Endothelial cell of umbilical vein (primary cell): ENCODE results near the gene LAD1. TPM values are rescaled to one million over a fixed set of nuclear protein-coding genes. Genes with fewer than 3 reads are reported as not detected.

ENCODE experiments used
- BruUV-seq: library from RNA; stranded (reverse); fragments of 400-500 nt; replicated peaks from 2 replicates; lab custom pipeline; 2021; lab: Mats Ljungman, UMichigan
- CTCF ChIA-PET: fragments of 300-600, 350-600 bp; sonication (Branson Sonifier 250); formaldehyde crosslinking; loops from one replicate; lab custom pipeline; 2021; ENCODE audit warnings: antibody characterized with exemption, inconsistent platforms; lab: Charles Lee
- POLR2A ChIA-PET: fragments of 300-600, 350-600 bp; sonication (Branson Sonifier 250); formaldehyde crosslinking; loops from one replicate; lab custom pipeline; 2021; ENCODE audit warnings: antibody characterized with exemption, inconsistent platforms; lab: Charles Lee
- DNase-seq: peaks from one replicate; pipeline ENCODE4 v3.0.0-alpha.2; 2011; ENCODE audit warnings: low read depth, low spot score
- FAIRE-seq: peaks from 2 replicates; lab custom pipeline; 2011; peaks lifted over from hg19 to GRCh38; lab: Jason Lieb, UNC
- H2AFZ ChIP-seq: 2 replicates; pipeline ENCODE4 v1.6.0; 2012; ENCODE audit warnings: low read depth, low read length, control low read depth, inconsistent platforms
- H3K27ac ChIP-seq: 2 replicates; pipeline ENCODE4 v1.5.1; 2011; ENCODE audit warnings: low read depth, mild to moderate bottlenecking, control low read depth, low read length, moderate library complexity; ENCODE audit not compliant: insufficient read depth
- H3K27me3 ChIP-seq, 2 experiments: 2 replicates each; pipeline versions ENCODE4 v1.6.0 to v1.6.1; 2011; ENCODE audit warnings: low read length in 2 of 2, mixed read lengths in 1 of 2; ENCODE audit not compliant: control insufficient read depth in 2 of 2, insufficient read depth in 2 of 2
- H3K36me3 ChIP-seq, 2 experiments: 2 replicates in 1 of 2; 3 replicates in 1 of 2; pipeline ENCODE4 v1.5.1; 2011; ENCODE audit warnings: low read length in 2 of 2, mild to moderate bottlenecking in 1 of 2, moderate library complexity in 1 of 2; ENCODE audit not compliant: control insufficient read depth in 2 of 2, insufficient read depth in 2 of 2; ENCODE audit errors: extremely low read depth in 1 of 2
- H3K4me1 ChIP-seq: 3 replicates; pipeline ENCODE4 v1.5.1; 2011; ENCODE audit warnings: mild to moderate bottlenecking, low read length; ENCODE audit not compliant: control insufficient read depth, insufficient read depth; ENCODE audit errors: extremely low read depth
- H3K4me2 ChIP-seq: 2 replicates; pipeline ENCODE4 v1.6.1; 2011; ENCODE audit warnings: low read length, control low read depth, mixed read lengths; ENCODE audit not compliant: insufficient read depth
- H3K4me3 ChIP-seq, 3 experiments: fragments of 200-600 bp in 1 of 3; sonication (generic), shearing (Covaris generic) in 1 of 3; replicated peaks in 1 of 3; 2 replicates each; pipeline ENCODE4 v1.5.1; 2011 to 2016; ENCODE audit warnings: control low read depth in 3 of 3, low read length in 3 of 3, mild to moderate bottlenecking in 2 of 3, inconsistent platforms in 1 of 3, low read depth in 1 of 3, moderate library complexity in 1 of 3; ENCODE audit not compliant: insufficient read depth in 1 of 3
- H3K79me2 ChIP-seq: 2 replicates; pipeline ENCODE4 v1.6.0; 2012; ENCODE audit warnings: low read length, inconsistent platforms; ENCODE audit not compliant: control insufficient read depth, insufficient read depth
- H3K9ac ChIP-seq: replicated peaks from 2 replicates; pipeline ENCODE3; 2011; ENCODE audit warnings: low read length, control low read depth; ENCODE audit not compliant: insufficient read depth; ENCODE audit errors: extremely low read depth
- H3K9me1 ChIP-seq: replicated peaks from 3 replicates; pipeline ENCODE4 v1.6.0; 2011; ENCODE audit warnings: mild to moderate bottlenecking, low read length; ENCODE audit not compliant: control insufficient read depth, insufficient read depth; ENCODE audit errors: extremely low read depth
- H3K9me3 ChIP-seq: replicated peaks from 2 replicates; pipeline ENCODE4 v1.5.1; 2012; ENCODE audit warnings: low read length, inconsistent platforms; ENCODE audit not compliant: control insufficient read depth, insufficient read depth
- H4K20me1 ChIP-seq: replicated peaks from 2 replicates; pipeline ENCODE3; 2011; ENCODE audit warnings: mild to moderate bottlenecking, low read length; ENCODE audit not compliant: control insufficient read depth, insufficient read depth; ENCODE audit errors: extremely low read depth
- EZH2 ChIP-seq: IDR thresholded peaks from 2 replicates; pipeline ENCODE4 v1.6.1; 2012; ENCODE audit warnings: borderline replicate concordance, low read depth, mild to moderate bottlenecking, moderate library complexity, low read length, inconsistent platforms; ENCODE audit not compliant: severe bottlenecking
- FOS ChIP-seq: IDR thresholded peaks from 2 replicates; pipeline ENCODE4 v1.6.1; 2011; ENCODE audit warnings: mild to moderate bottlenecking, low read length, moderate library complexity, borderline replicate concordance; ENCODE audit not compliant: insufficient read depth
- GATA2 ChIP-seq: IDR thresholded peaks from 2 replicates; pipeline ENCODE4 v1.7.0; 2011; ENCODE audit warnings: low read depth, mild to moderate bottlenecking, moderate library complexity, mixed read lengths, low read length; ENCODE audit not compliant: insufficient read length, insufficient read depth
- JUN ChIP-seq: IDR thresholded peaks from 2 replicates; pipeline ENCODE4 v1.6.1; 2011; ENCODE audit warnings: borderline replicate concordance, low read depth; ENCODE audit not compliant: insufficient read length, insufficient read depth
- MYC ChIP-seq: IDR thresholded peaks from one replicate; pipeline ENCODE4 v1.6.1; 2011; ENCODE audit warnings: mild to moderate bottlenecking, low read depth, low read length
- POLR2A ChIP-seq: IDR thresholded peaks from 2 replicates; pipeline ENCODE4 v1.6.1; 2012; ENCODE audit warnings: low read depth, mild to moderate bottlenecking, control low read depth, low read length
- POLR2AphosphoS5 ChIP-seq: IDR thresholded peaks from 2 replicates; pipeline ENCODE4 v1.6.1; 2012; ENCODE audit warnings: low read depth, mild to moderate bottlenecking, control low read depth, low read length, moderate library complexity; ENCODE audit not compliant: insufficient read depth
- dilution Hi-C: fragments of 300-500 bp; cut with MboI; formaldehyde crosslinking; loops from one replicate; pipeline ENCODE4 v1.15.0; 2019; ENCODE audit warnings: low sequenced_read_pairs; ENCODE audit not compliant: extremely low pct_ligation_motif_present
- intact Hi-C: fragments of 100-400 bp; cut with micrococcal nuclease; formaldehyde crosslinking; loops from one replicate; pipeline ENCODE4 v1.10.0; 2022
- polyA plus RNA-seq, 4 experiments: library from polyadenylated mRNA; depleted of rRNA in 3 of 4; stranded (reverse) in 3 of 4; unstranded in 1 of 4; fragments of >200 nt; gene quantifications; 2 replicates each; pipeline versions ENCODE4 v1.2.1 to v1.2.3, GENCODE V29; 2011 to 2012; ENCODE audit warnings: missing spikeins in 1 of 4
- total RNA-seq: library from RNA; stranded (reverse); gene quantifications from 2 replicates; pipeline ENCODE4 v1.2.3, GENCODE V29; 2021
- TF ChIP-seq, protein P1 (sequence below): IDR thresholded peaks from 2 replicates; pipeline ENCODE4 v1.6.1; 2011; ENCODE audit not compliant: insufficient read depth, insufficient read length
- TF ChIP-seq, protein P2 (sequence below), 2 donors: IDR thresholded peaks; 1 replicate in 1 of 2; 2 replicates in 1 of 2; pipeline ENCODE4 v1.5.1; 2011; ENCODE audit warnings: low read length in 2 of 2, mild to moderate bottlenecking in 2 of 2, moderate library complexity in 2 of 2, control low read depth in 1 of 2, inconsistent platforms in 1 of 2, low read depth in 1 of 2; ENCODE audit not compliant: insufficient read depth in 1 of 2; ENCODE audit errors: extremely low read depth in 1 of 2

The LAD1 gene
- total and polyA plus RNA-seq, 2 donors (not counting 3 experiments of a cell fraction or from before 2014, with no cell fraction given): not detected

DNA sequence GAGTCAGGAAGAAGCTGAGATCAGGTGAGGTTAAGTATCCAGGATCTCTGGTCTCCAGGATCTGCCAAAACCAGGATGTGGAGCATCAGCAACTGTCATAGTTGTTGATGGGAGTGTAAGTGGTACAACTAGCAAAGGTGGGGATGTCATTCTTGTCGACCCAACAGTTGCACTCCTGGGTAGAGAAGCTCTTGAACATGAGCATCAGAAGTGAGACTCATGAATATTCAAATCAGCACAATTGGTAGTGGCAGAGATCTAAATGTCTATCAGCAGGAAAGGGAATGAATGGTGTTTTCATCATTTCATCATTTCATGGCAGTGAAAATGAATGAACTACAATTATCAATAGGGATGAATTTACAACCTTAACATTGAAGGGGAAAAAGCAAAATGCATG is 4.2 kb upstream of the LAD1 start:
- no peaks in the 10 kb centered on the region for H3K36me3 ChIP-seq
- POLR2A ChIA-PET: no interaction called here
- no peak overlapping the region for H3K4me2 ChIP-seq
- DNase-seq: no peak
- H3K27me3 ChIP-seq: peaks cover 39 to 40% of the 10 kb centered on the region in 2 experiments
- no peak for FAIRE-seq
- H3K9me3 ChIP-seq: no peaks in the 10 kb centered on the region
- no peaks in the 10 kb centered on the region for H3K79me2 ChIP-seq
- no peak overlapping the region for H3K27ac ChIP-seq
- BruUV-seq: no TSS peak
- no peak overlapping the region for H2AFZ ChIP-seq
- no peaks in the 10 kb centered on the region for H4K20me1 ChIP-seq
- intact Hi-C loops (no loop called here), dilution Hi-C loops (no loop called here)
- no peaks in the 10 kb centered on the region for H3K9me1 ChIP-seq
- no peak for TF ChIP-seq POLR2A
- no peak for TF ChIP-seq POLR2AphosphoS5
- TF ChIP-seq GATA2: no peak
- no peak overlapping the region for H3K9ac ChIP-seq
- no peaks in the 10 kb centered on the region for H3K4me1 ChIP-seq
- CTCF ChIA-PET: interaction anchor here (2.0 kb wide), 1 partner anchor 32 kb away, joined by 9 read pairs; no protein-coding TSS in a partner anchor
- H3K4me3 ChIP-seq: no peak overlapping the region

GRCh38 chr1:201401700-201402099 is 2.6 kb upstream of the LAD1 start:
- H3K4me1 ChIP-seq: no peaks in the 10 kb centered on the region
- no peak overlapping the region for H3K27ac ChIP-seq
- ChIA-PET CTCF (interaction anchor here (0.7 to 2.1 kb wide), 2 partner anchors 34 to 46 kb away, joined by 3 to 8 read pairs; no protein-coding TSS in a partner anchor), POLR2A (no interaction called here)
- H4K20me1 ChIP-seq: no peaks in the 10 kb centered on the region
- no TSS peak for BruUV-seq
- DNase-seq: no peak
- no peak overlapping the region for H2AFZ ChIP-seq
- no peaks in the 10 kb centered on the region for H3K79me2 ChIP-seq
- H3K27me3 ChIP-seq: peaks cover 51 to 53% of the 10 kb centered on the region in 2 experiments
- no peaks in the 10 kb centered on the region for H3K9me1 ChIP-seq
- intact Hi-C loops (no loop called here), dilution Hi-C loops (no loop called here)
- H3K9ac ChIP-seq: no peak overlapping the region
- H3K36me3 ChIP-seq: no peaks in the 10 kb centered on the region
- TF ChIP-seq, protein P1, sequence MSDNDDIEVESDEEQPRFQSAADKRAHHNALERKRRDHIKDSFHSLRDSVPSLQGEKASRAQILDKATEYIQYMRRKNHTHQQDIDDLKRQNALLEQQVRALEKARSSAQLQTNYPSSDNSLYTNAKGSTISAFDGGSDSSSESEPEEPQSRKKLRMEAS: no peak
- TF ChIP-seq POLR2A (no peak), EZH2 (no peak), GATA2 (no peak), FOS (no peak), POLR2AphosphoS5 (no peak), JUN (no peak), MYC (no peak)
- TF ChIP-seq, protein P2, sequence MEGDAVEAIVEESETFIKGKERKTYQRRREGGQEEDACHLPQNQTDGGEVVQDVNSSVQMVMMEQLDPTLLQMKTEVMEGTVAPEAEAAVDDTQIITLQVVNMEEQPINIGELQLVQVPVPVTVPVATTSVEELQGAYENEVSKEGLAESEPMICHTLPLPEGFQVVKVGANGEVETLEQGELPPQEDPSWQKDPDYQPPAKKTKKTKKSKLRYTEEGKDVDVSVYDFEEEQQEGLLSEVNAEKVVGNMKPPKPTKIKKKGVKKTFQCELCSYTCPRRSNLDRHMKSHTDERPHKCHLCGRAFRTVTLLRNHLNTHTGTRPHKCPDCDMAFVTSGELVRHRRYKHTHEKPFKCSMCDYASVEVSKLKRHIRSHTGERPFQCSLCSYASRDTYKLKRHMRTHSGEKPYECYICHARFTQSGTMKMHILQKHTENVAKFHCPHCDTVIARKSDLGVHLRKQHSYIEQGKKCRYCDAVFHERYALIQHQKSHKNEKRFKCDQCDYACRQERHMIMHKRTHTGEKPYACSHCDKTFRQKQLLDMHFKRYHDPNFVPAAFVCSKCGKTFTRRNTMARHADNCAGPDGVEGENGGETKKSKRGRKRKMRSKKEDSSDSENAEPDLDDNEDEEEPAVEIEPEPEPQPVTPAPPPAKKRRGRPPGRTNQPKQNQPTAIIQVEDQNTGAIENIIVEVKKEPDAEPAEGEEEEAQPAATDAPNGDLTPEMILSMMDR (IDR thresholded peaks at IDR 0.05; ENCODE audit: extremely low read depth in 1 of 2, insufficient read depth in 1 of 2, low read depth in 1 of 2, low read length in 2 of 2): no peak
- H3K4me3 ChIP-seq: no peak overlapping the region
- no peak overlapping the region for H3K4me2 ChIP-seq
- no peaks in the 10 kb centered on the region for H3K9me3 ChIP-seq
- no peak for FAIRE-seq
